ENCODE data around the gene KCNN2. TPM values are rescaled to one million over a fixed set of nuclear protein-coding genes. Genes with fewer than 3 reads are reported as not detected.
A peak's percentile ranks its signal among the peaks of the same experiment; 100 is the strongest.

KCNN2 gene
- 2.2 and 3.3 TPM in 2 replicates for total RNA-seq (2012; rRNA removed)
- 7.5 and 8.8 TPM in 2 replicates for polyA plus RNA-seq (2012; rRNA removed)
- polyA plus RNA-seq (2012; cell fraction: cytosol; rRNA removed) = 4.9 and 5.7 TPM in 2 replicates
- 5.9 and 9.9 TPM in 2 replicates for polyA plus RNA-seq (2012; cell fraction: nucleus; rRNA removed; ENCODE audit: low replicate concordance)
- percentile 48 among the genes with signal in this experiment for Bru-seq, nascent RNA
- BruChase-seq, experiment 1, labeled RNA remaining after a 6-hour chase = percentile 25 among the genes with signal in this experiment
- BruChase-seq, experiment 2, labeled RNA remaining after a 2-hour chase = percentile 34 among the genes with signal in this experiment
- long read RNA-seq, transcript KCNN2-201 (8 exons, 2,512 nt) = major isoform, 18 of 19 reads
- long read RNA-seq, partial matches to known transcripts = 0 of 19 reads
- long read RNA-seq, other reads (novel, unspliced or antisense) = 1 of 19 reads

DNA sequence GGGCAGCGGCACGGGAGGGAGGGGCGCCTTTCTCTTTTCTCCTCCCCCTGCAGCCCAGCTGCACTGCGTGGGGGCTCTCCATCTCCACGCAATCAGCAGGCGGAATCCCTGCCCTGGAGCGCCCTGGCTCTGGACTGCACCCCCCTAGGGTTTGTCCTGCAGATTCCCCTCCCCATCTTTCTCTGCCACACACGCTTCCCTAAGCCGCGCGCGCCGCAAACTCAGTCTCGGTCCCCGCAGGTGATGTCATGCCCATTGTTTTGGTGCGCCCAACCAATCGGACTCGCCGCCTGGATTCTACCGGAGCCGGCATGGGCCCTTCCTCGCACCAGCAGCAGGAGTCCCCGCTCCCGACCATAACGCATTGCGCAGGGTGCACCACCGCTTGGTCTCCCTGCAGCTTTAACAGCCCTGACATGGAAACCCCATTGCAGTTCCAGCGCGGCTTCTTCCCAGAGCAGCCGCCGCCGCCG is at the start of gene KCNN2:
KCNN2 (plus strand) TSS at position 347 of the 473 bp plus-strand sequence; CDS start at position 417, 70 bp downstream.
- ChIA-PET POLR2A (ENCODE audit: unreplicated experiment) (interaction anchor here (0.7 kb wide), 1 partner anchor 15 kb away, joined by 4 read pairs; no protein-coding TSS in a partner anchor), CTCF (interaction anchor here (1.6 kb wide), 1 partner anchor 261 kb away, joined by 4 read pairs; no protein-coding TSS in a partner anchor)
- H3K27me3 ChIP-seq (ENCODE audit: control insufficient read depth, insufficient read depth, low read length) = peaks cover 7% of the 10 kb centered on the region
- BruUV-seq (replicated peaks) = no TSS peak
- H3K79me1 ChIP-seq (ENCODE audit: low read depth in 1 of 2, low read length in 2 of 2) = no peaks in the 10 kb centered on the region
- TF ChIP-seq CEBPB (IDR thresholded peaks at IDR 0.05; ENCODE audit: low read depth, low read length) (no peak), POLR2A (IDR thresholded peaks at IDR 0.05; ENCODE audit: low read depth, low read length) (0 out of 2 replicates have a peak, but pooled peaks have one; percentile 22)
- no peak within 1 kb of the TSS for H4K5ac ChIP-seq (ENCODE audit: low read depth, low read length)
- no peaks in the 10 kb centered on the region for H3K9me3 ChIP-seq (ENCODE audit: control insufficient read depth, insufficient read depth, low read length)
- in situ Hi-C loops (cut with MboI; ENCODE audit: low sequenced_read_pairs) (loop anchor here (5.0 kb wide), 1 partner anchor 86 kb away; no protein-coding TSS in a partner anchor), dilution Hi-C loops (cut with HindIII; ENCODE audit: low sequenced_read_pairs, unreplicated experiment) (no loop called here), intact Hi-C loops (cut with micrococcal nuclease) (loop anchor here (1.0 to 10.0 kb wide), 2 partner anchors 89 to 703 kb away; no protein-coding TSS in a partner anchor)
- H3K23ac ChIP-seq (ENCODE audit: low read depth, low read length) = no peak within 1 kb of the TSS
- no peaks in the 10 kb centered on the region for H3K36me3 ChIP-seq (ENCODE audit: control insufficient read depth, insufficient read depth, low read length)
- DNase-seq (peak; percentile 92), ATAC-seq (ENCODE audit: low read depth) (peak; percentile 87)
- H2BK5ac ChIP-seq (ENCODE audit: low read depth, low read length, poor library complexity, severe bottlenecking) = no peak within 1 kb of the TSS
- H3K56ac ChIP-seq (ENCODE audit: extremely low read depth, insufficient read depth, low read length) = no peak within 1 kb of the TSS
- H3K9ac ChIP-seq (ENCODE audit: low read depth, low read length) = peak within 1 kb of the TSS; percentile 6; the same call in 1 of the 2 replicates
- H2BK20ac ChIP-seq (ENCODE audit: low read depth, low read length) = no peak within 1 kb of the TSS
- WGBS, 2 experiments (ENCODE audit: extremely low coverage in 2 of 2, insufficient read length in 1 of 2) = 0% methylated on average over 15 of the region's 33 CpGs; no CpG with 5 or more reads in 1 of the 2 experiments
- peak within 1 kb of the TSS; percentile 93 for H2AFZ ChIP-seq (replicated peaks; ENCODE audit: low read length, poor library complexity)
- H4K91ac ChIP-seq (ENCODE audit: insufficient read depth, low read depth, low read length) = no peak within 1 kb of the TSS
- H3K4me3 ChIP-seq (ENCODE audit: insufficient read depth, low read depth, low read length) = peak within 1 kb of the TSS; percentile 76
- H4K20me1 ChIP-seq (ENCODE audit: insufficient read depth, low read length) = no peaks in the 10 kb centered on the region
- H2AK5ac ChIP-seq (ENCODE audit: low read depth, low read length) = no peak within 1 kb of the TSS
- peak within 1 kb of the TSS; percentile 90 for H3K4me2 ChIP-seq (ENCODE audit: low read depth, low read length)
- H3K14ac ChIP-seq (replicated peaks; ENCODE audit: low read depth, low read length) = no peak within 1 kb of the TSS
- no peak within 1 kb of the TSS for H2BK15ac ChIP-seq (ENCODE audit: low read depth, low read length)
- no peak within 1 kb of the TSS for H4K8ac ChIP-seq (ENCODE audit: low read depth in 2 of 2, low read length in 2 of 2)
- H3K4me1 ChIP-seq (ENCODE audit: control insufficient read depth, insufficient read depth, low read length) = no peaks in the 10 kb centered on the region
- peak within 1 kb of the TSS; percentile 26 for H2AK9ac ChIP-seq (replicated peaks; ENCODE audit: low read depth, low read length, poor library complexity)
- no peak within 1 kb of the TSS for H3K4ac ChIP-seq (ENCODE audit: low read depth, low read length)
- H3K9me1 ChIP-seq (ENCODE audit: insufficient read depth, low read length) = no peaks in the 10 kb centered on the region
- H3K27ac ChIP-seq (ENCODE audit: insufficient read depth, low read length) = no peak within 1 kb of the TSS
- H3K18ac ChIP-seq (ENCODE audit: low read depth, low read length) = no peak within 1 kb of the TSS
- H2BK120ac ChIP-seq (ENCODE audit: low read depth, low read length) = no peak within 1 kb of the TSS

Data from IMR-90 (cell line).